Measurements from ENCODE around the gene ST6GALNAC3.

ST6GALNAC3 gene

DNA sequence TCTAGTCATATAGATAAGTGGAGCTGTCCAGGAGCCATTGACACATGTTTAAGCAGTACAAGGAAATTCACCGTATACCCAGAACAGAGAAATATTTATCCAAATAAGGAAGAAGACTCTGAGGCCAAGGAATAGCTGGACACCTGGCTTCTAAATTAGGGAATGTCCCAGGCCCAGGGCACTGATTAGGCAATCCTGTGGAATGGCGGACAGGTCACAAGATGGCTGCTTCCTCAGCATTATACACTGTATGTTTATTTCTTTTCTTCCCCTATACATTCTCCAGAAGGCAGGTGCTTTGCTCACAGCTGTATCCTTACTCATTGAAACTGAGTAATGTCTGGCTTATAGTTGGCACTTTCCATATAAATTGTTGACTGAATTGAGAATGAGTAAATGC, 59.4 kb downstream of the ST6GALNAC3 start:
- CTCF ChIA-PET, result interaction anchor here (0.7 to 1.0 kb wide), 2 partner anchors 31 to 502 kb away, joined by 3 to 4 read pairs; no protein-coding TSS in a partner anchor
- no peak overlapping the region for H3K4me3 ChIP-seq (ENCODE audit: low read depth, low read length)
- TF ChIP-seq ZNF585B (tag by site-specific recombination; IDR thresholded peaks at IDR 0.05), result no peak
- no peak for TF ChIP-seq ZNF488 (tag by site-specific recombination; IDR thresholded peaks at IDR 0.05)
- no peak for TF ChIP-seq ZNF354C (tag by site-specific recombination; IDR thresholded peaks at IDR 0.05; ENCODE audit: borderline replicate concordance, low read depth)
- TF ChIP-seq RBAK (tag by site-specific recombination; IDR thresholded peaks at IDR 0.05), result no peak
- no peak for TF ChIP-seq ZFP41 (tag by site-specific recombination; IDR thresholded peaks at IDR 0.05; ENCODE audit: borderline replicate concordance)
- TF ChIP-seq, protein P1, sequence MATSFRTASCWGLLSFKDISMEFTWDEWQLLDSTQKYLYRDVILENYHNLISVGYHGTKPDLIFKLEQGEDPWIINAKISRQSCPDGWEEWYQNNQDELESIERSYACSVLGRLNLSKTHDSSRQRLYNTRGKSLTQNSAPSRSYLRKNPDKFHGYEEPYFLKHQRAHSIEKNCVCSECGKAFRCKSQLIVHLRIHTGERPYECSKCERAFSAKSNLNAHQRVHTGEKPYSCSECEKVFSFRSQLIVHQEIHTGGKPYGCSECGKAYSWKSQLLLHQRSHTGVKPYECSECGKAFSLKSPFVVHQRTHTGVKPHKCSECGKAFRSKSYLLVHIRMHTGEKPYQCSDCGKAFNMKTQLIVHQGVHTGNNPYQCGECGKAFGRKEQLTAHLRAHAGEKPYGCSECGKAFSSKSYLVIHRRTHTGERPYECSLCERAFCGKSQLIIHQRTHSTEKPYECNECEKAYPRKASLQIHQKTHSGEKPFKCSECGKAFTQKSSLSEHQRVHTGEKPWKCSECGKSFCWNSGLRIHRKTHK (tag by site-specific recombination; IDR thresholded peaks at IDR 0.05), result no peak
- TF ChIP-seq, protein P2, sequence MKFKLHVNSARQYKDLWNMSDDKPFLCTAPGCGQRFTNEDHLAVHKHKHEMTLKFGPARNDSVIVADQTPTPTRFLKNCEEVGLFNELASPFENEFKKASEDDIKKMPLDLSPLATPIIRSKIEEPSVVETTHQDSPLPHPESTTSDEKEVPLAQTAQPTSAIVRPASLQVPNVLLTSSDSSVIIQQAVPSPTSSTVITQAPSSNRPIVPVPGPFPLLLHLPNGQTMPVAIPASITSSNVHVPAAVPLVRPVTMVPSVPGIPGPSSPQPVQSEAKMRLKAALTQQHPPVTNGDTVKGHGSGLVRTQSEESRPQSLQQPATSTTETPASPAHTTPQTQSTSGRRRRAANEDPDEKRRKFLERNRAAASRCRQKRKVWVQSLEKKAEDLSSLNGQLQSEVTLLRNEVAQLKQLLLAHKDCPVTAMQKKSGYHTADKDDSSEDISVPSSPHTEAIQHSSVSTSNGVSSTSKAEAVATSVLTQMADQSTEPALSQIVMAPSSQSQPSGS (tag by site-specific recombination; IDR thresholded peaks at IDR 0.05; ENCODE audit: low read depth), result no peak
- TF ChIP-seq ZBTB48 (tag by site-specific recombination; IDR thresholded peaks at IDR 0.05), result no peak
- TF ChIP-seq ZNF398 (tag by site-specific recombination; IDR thresholded peaks at IDR 0.05), result no peak
- no peak for TF ChIP-seq ZNF701 (tag by site-specific recombination; IDR thresholded peaks at IDR 0.05)
- TF ChIP-seq IKZF3 (tag by site-specific recombination; IDR thresholded peaks at IDR 0.05), result no peak
- no peak for TF ChIP-seq ZNF37A (tag by site-specific recombination; IDR thresholded peaks at IDR 0.05)
- TF ChIP-seq KLF9 (tag by site-specific recombination; IDR thresholded peaks at IDR 0.05; ENCODE audit: low read depth), result no peak

DNA sequence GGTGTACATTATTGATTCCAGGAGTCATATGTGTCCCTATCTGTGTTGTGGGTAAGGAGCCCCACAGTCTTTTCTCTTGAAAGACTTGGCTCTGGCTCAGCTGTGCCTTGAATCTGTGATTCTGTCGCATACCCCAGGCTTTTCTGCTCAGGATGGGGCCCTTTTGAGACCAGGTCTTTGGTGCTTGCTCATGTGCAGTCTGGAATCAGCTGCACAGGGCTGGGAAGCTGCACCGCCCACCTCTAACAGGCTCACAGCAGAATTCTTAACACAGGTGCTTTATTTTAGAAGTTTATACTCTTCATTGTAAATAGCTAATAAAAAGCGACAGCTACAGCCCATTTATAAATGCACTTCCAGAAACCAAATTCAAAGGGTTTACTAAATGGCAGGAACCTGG, 61.3 kb downstream of the ST6GALNAC3 start:
- Histone ChIP-seq H3K4me3 (ENCODE audit: low read depth, low read length) (no peak overlapping the region), H3K4me1 (ENCODE audit: control insufficient read depth, insufficient read depth, low read length) (no peaks in the 10 kb centered on the region), H3K27ac (ENCODE audit: extremely low read depth, low read depth, low read length) (no peak overlapping the region), H3K36me3 (ENCODE audit: control insufficient read depth in 2 of 2, insufficient read depth in 1 of 2, low read length in 2 of 2) (no peaks in the 10 kb centered on the region), H3K9me3 (ENCODE audit: control insufficient read depth, insufficient read depth, low read depth, low read length) (no peaks in the 10 kb centered on the region)
- CTCF ChIA-PET, result interaction anchor here (1.5 kb wide), 2 partner anchors 9 to 17 kb away, joined by 3 to 6 read pairs; no protein-coding TSS in a partner anchor
- no peak for TF ChIP-seq ZNF600 (tag by site-specific recombination; IDR thresholded peaks at IDR 0.05)
- POLR2A ChIA-PET, result interaction anchor here (0.6 kb wide), 1 partner anchor 961 kb away, joined by 4 read pairs; no protein-coding TSS in a partner anchor

More for the DNA sequence above, 59.4 kb downstream of the ST6GALNAC3 start:
- Histone ChIP-seq H3K27ac (ENCODE audit: extremely low read depth, low read depth, low read length) (no peak overlapping the region), H3K36me3 (ENCODE audit: control insufficient read depth in 2 of 2, insufficient read depth in 1 of 2, low read length in 2 of 2) (no peaks in the 10 kb centered on the region), H3K9me3 (ENCODE audit: control insufficient read depth, insufficient read depth, low read depth, low read length) (no peaks in the 10 kb centered on the region), H3K4me1 (ENCODE audit: control insufficient read depth, insufficient read depth, low read length) (no peaks in the 10 kb centered on the region)
- POLR2A ChIA-PET, result no interaction called here

GRCh38 chr1:76136894-76137293, 62.3 kb downstream of the ST6GALNAC3 start:
- ChIA-PET POLR2A (no interaction called here), CTCF (interaction anchor here (0.7 kb wide), 1 partner anchor 219 kb away, joined by 3 read pairs; no protein-coding TSS in a partner anchor)
- Histone ChIP-seq H3K27ac (ENCODE audit: extremely low read depth, low read depth, low read length) (no peak overlapping the region), H3K36me3 (ENCODE audit: control insufficient read depth in 2 of 2, insufficient read depth in 1 of 2, low read length in 2 of 2) (no peaks in the 10 kb centered on the region), H3K4me3 (ENCODE audit: low read depth, low read length) (no peak overlapping the region), H3K4me1 (ENCODE audit: control insufficient read depth, insufficient read depth, low read length) (no peaks in the 10 kb centered on the region), H3K9me3 (ENCODE audit: control insufficient read depth, insufficient read depth, low read depth, low read length) (no peaks in the 10 kb centered on the region)
- TF ChIP-seq ZNF16 (tag by site-specific recombination; IDR thresholded peaks at IDR 0.05; ENCODE audit: low read depth) (no peak), ZSCAN16 (tag by site-specific recombination; IDR thresholded peaks at IDR 0.05) (no peak), ZNF398 (tag by site-specific recombination; IDR thresholded peaks at IDR 0.05) (no peak), YY2 (tag by site-specific recombination; IDR thresholded peaks at IDR 0.05) (no peak), ZIC2 (tag by site-specific recombination; IDR thresholded peaks at IDR 0.05) (no peak)

All from HEK293 (cell line).